Activated T-helper 1 cell treated with anti-CD3 and anti-CD28 coated beads, Interleukin-12 subunit alpha, Interleukin-12 subunit beta, Interleukin-2, Interleukin-4 antibody, amounts not matched to agents 30 ng/mL and 10 ng/mL and 1 ng/mL, durations not matched to agents 14 hours and 24 hours and 36 hours (primary cell): ENCODE results near the gene RBM39. TPM values are rescaled to one million over a fixed set of nuclear protein-coding genes. Genes with fewer than 3 reads are reported as not detected.
"Not testable (repeated sequence)": the region's sequence is repeated elsewhere in the genome, so short reads cannot be mapped to it uniquely, and the experiment has no call there.

ENCODE experiments used
- DNase-seq: peaks from one replicate; pipeline ENCODE4 v3.0.0; 2021; ENCODE audit warnings: low spot score
- H3K27ac Mint-ChIP-seq: one replicate; pipeline ENCODE4 v1.8.0; 2021; ENCODE audit warnings: mild to moderate bottlenecking, mixed read lengths
- H3K27me3 Mint-ChIP-seq: one replicate; pipeline ENCODE4 v1.8.0; 2022; ENCODE audit warnings: mild to moderate bottlenecking, moderate library complexity, mixed read lengths; ENCODE audit not compliant: insufficient read depth
- H3K36me3 Mint-ChIP-seq: one replicate; pipeline ENCODE4 v1.8.0; 2021; ENCODE audit warnings: low read depth, mixed read lengths
- H3K4me1 Mint-ChIP-seq: one replicate; pipeline ENCODE4 v1.8.0; 2021; ENCODE audit warnings: low read depth, mixed read lengths
- H3K4me3 Mint-ChIP-seq: one replicate; pipeline ENCODE4 v1.8.0; 2021; ENCODE audit warnings: mild to moderate bottlenecking, moderate library complexity, mixed read lengths
- H3K9me3 Mint-ChIP-seq: one replicate; pipeline ENCODE4 v1.8.0; 2021; ENCODE audit warnings: mixed read lengths
- intact Hi-C: fragments of 100-400 bp; cut with micrococcal nuclease; formaldehyde crosslinking; loops from one replicate; pipeline ENCODE4 v1.15.1; 2024
- total RNA-seq: library from RNA; stranded (reverse); gene quantifications from 2 replicates; pipeline ENCODE4 v1.2.3, GENCODE V29; 2022

Gene RBM39
- total RNA-seq, 1 donor from 2014 or later, result 349 TPM

DNA sequence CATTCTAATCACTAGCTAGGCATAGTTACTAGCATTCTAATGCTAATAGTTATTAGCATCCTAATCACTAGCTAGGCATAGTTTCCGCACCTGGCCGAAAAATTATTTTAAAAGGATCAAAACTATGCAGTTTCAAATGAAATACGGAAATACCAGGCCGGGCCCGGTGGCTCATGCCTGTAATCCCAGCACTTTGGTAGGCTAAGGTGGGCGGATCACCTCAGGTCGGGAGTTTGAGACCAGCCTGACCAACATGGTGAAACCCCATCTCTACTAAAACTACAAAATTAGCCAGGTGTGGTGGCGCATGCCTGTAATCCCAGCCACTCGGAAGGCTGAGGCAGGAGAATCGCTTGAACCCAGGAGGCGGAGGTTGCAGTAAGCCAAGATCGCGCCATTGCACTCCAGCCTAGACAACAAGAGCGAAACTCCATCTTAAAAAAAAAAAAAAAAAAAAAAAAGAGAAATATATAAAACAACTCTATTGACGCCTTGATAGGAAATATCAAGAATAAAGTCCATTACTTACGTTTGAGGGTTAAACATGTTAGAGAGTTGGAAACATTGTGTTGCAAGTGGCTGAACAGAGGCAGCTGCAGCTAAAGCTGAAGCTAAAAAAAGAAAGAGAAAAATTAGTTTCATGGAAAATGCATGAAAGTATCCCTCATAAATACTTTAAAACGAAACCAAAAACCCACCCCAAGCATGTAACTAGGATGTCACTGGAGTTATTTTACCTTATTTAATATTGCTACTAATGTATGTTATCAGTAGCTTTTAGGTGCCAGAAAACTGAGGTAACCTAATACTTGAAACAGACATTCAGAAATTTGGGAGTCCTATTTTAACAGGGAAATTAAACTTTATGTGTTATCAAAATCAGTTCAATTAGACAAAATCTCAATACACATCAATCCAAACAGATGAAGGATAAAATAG is 35.2 kb downstream of the RBM39 start:
- Mint-ChIP-seq H3K4me1 (peaks cover 19% of the 10 kb centered on the region), H3K36me3 (peaks cover 63% of the 10 kb centered on the region)
- DNase-seq, H3K27me3 Mint-ChIP-seq, H3K4me3 Mint-ChIP-seq, H3K27ac Mint-ChIP-seq, H3K9me3 Mint-ChIP-seq, intact Hi-C loops: not testable (repeated sequence)

DNA sequence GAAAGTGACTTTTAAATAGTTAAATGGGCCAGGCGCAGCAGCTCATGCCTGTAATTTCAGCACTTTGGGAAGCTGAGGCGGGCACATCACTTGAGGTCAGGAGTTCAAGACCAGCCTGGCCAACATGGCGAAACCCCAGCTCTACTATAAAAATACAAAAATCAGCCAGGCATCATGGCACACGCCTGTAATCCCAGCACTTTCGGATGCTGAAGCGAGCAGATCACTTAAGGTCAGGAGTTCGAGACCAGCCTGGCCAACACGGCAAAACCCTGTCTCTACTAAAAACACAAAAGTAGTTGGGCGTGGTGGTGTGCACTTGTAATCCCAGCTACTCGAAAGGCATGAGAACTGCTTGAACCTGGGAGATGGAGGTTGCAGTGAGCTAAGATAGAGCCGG is 36.2 kb downstream of the RBM39 start:
- intact Hi-C loops, H3K27me3 Mint-ChIP-seq: not testable (repeated sequence)
- peaks cover 55% of the 10 kb centered on the region for H3K36me3 Mint-ChIP-seq

GRCh38 chr20:35704514-35705261 is 37.4 kb downstream of the RBM39 start:
- H3K4me1 Mint-ChIP-seq, result peaks cover 20% of the 10 kb centered on the region
- intact Hi-C loops, result no loop called here
- no peak for DNase-seq
- no peak overlapping the region for H3K4me3 Mint-ChIP-seq
- peak overlapping the region; percentile 23 for H3K27ac Mint-ChIP-seq
- no peaks in the 10 kb centered on the region for H3K9me3 Mint-ChIP-seq
- H3K27me3 Mint-ChIP-seq, result no peaks in the 10 kb centered on the region
- peaks cover 51% of the 10 kb centered on the region for H3K36me3 Mint-ChIP-seq

More for the DNA sequence above, 36.2 kb downstream of the RBM39 start:
- H3K27ac Mint-ChIP-seq, H3K9me3 Mint-ChIP-seq, DNase-seq, H3K4me3 Mint-ChIP-seq: not testable (repeated sequence)
- H3K4me1 Mint-ChIP-seq, result peaks cover 12% of the 10 kb centered on the region

DNA sequence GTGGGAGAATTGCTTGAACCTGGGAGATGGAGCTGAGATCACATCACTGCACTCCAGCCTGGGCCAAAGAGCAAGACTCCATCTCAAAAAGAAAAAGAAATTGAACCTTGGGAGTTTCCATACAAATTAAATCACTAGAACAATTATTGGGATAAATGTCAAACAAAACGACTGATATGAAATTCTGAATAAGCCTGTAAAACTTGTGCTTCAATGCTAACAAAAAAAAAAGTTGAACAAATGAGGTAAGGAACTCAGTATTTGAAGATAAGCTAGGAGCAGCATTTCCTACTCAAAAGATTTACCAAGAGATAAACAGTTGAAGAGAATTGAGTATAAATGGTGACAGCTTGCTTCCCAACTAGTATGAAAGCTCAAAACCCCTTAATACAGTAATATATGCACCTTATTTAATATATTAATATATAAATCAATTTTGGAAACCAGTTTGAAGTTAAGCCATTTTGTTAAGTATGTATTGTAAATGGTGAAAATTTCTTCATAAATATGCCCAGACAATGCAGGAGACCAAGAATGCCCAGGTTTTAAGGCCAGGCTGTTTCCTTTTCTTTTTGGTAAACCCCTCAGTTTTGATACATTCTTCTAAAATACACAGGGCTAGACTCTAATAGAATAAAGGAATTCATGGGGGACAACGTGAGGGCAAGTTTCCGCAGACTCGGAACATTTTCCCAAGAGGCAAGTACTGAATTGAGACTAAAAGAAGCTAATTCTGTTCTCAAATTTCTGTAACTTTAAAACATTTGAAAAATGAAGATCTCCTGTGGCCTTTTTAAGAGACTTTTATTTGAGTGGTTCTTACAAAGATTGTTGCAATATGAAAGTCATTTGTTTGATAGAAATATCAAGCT is 39.0 kb downstream of the RBM39 start:
- no peaks in the 10 kb centered on the region for H3K9me3 Mint-ChIP-seq
- H3K4me3 Mint-ChIP-seq, result no peak overlapping the region
- intact Hi-C loops, result no loop called here
- H3K4me1 Mint-ChIP-seq, result peaks cover 28% of the 10 kb centered on the region
- DNase-seq, result no peak
- H3K27me3 Mint-ChIP-seq, result no peaks in the 10 kb centered on the region
- peaks cover 51% of the 10 kb centered on the region for H3K36me3 Mint-ChIP-seq
- peak overlapping the region; percentile 58 for H3K27ac Mint-ChIP-seq

DNA sequence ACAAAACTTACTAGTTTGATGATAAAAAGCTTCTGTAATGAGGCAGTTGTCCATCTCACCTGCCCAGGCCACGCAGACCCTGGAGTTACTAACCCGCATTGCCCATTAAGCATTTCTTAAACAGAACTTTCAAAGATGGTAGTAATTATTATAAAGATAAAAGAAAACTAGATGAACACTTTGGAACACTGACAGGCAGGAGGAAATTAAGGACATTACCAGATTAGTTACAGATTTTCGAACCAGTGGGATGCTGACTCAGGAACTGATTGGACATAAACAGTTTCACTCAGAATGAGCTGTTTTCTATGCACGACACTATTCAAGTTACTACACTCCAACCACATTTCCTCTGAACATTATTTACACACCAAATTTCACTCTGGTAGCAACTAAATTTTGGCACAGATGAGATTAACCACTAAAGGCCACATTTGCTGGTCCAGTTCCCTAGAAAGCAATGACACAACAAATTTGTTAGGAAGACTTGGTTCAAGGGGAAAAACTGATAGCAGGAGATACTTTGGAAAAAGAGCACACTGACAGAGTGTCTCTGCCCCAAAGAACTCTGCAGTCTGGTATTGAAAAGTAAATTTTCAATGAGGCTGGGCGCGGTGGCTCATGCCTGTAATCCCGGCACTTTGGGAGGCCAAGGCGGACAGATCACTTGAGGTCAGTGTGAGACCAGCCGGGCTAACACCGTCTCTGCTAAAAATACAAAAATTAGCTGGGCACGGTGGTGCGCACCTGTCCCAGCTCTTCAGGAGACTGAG is 39.8 kb downstream of the RBM39 start:
- peaks cover 36% of the 10 kb centered on the region for H3K4me1 Mint-ChIP-seq
- no peaks in the 10 kb centered on the region for H3K9me3 Mint-ChIP-seq
- H3K36me3 Mint-ChIP-seq, result peaks cover 59% of the 10 kb centered on the region
- H3K4me3 Mint-ChIP-seq, result no peak overlapping the region
- peak overlapping the region; percentile 58 for H3K27ac Mint-ChIP-seq
- intact Hi-C loops, result no loop called here
- DNase-seq, result no peak
- no peaks in the 10 kb centered on the region for H3K27me3 Mint-ChIP-seq

DNA sequence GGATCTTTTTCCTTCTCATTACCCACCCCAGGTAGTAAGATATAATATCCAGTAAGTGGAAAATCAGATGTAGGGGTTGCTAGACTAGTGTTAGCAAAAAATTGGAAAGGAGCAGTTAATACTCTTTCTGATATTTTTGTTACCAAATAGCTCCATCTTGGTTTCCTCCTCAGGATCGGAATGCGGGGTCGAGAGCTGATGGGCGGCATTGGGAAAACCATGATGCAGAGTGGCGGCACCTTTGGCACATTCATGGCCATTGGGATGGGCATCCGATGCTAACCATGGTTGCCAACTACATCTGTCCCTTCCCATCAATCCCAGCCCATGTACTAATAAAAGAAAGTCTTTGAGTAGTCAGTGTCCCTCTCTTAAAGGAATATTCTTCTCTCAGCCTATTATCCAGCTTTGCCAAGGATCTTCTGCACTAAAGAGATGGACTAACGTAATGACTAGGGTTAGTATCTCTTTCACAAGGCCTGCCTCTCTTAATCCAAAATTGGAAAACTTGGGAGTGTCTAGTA is 41.4 kb downstream of the RBM39 start:
- no peak for DNase-seq
- Mint-ChIP-seq H3K9me3 (no peaks in the 10 kb centered on the region), H3K27me3 (no peaks in the 10 kb centered on the region), H3K4me3 (peak overlapping the region; percentile 92), H3K4me1 (peaks cover 38% of the 10 kb centered on the region), H3K36me3 (peaks cover 49% of the 10 kb centered on the region), H3K27ac (peak overlapping the region; percentile 94)
- intact Hi-C loops, result no loop called here

DNA sequence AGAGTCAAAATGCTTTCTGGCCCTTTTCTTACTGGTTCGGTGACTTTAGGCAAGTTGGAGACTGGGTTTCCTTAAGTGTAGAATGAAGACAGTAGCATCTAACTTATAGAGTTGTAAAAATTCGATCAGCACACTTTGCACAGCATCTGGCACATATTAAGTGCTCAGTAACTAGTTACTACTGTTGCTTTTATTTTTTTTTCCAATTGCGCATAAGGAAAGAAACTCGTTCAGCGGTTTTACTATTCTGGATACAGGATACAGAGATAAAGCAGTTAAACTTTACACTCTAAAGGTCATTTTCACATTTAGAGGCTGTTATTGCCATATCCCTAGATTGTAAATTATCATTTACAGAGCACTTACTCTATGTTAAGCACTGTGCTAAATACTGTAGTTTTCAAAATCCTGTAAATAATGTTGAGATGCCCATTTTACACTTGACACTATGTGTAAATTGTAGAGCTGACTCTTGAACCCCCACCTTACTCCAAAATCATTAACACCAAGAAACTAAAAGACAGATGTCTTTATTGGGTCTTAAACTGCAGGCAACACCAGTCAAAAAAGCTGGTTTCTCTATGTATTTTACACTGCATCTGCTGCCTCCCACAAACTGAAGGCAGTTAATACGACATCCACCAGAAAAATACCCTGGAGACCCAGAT is 42.0 kb downstream of the RBM39 start:
- peaks cover 38% of the 10 kb centered on the region for H3K4me1 Mint-ChIP-seq
- intact Hi-C loops, result loop anchor here (1.0 to 5.0 kb wide), 9 partner anchors 13 to 254 kb away; partner anchors contain the start of genes CPNE1, ERGIC3, PHF20 and RBM12

GRCh38 chr20:35699127-35699956 is 42.7 kb downstream of the RBM39 start, which contains the start of the genes NFS1 and ROMO1:
Gene NFS1, minus strand, starts transcription at chr20:35699352. Its CDS starts 64 bp downstream, at chr20:35699288.
Gene ROMO1, plus strand, starts transcription at chr20:35699405. Its CDS starts 228 bp downstream, at chr20:35699633.
- Mint-ChIP-seq H3K9me3 (no peaks in the 10 kb centered on the region), H3K36me3 (peaks cover 43% of the 10 kb centered on the region), H3K4me1 (peaks cover 38% of the 10 kb centered on the region), H3K4me3 (peak within 1 kb of the TSS; percentile 92), H3K27ac (peak within 1 kb of the TSS; percentile 94), H3K27me3 (no peaks in the 10 kb centered on the region)
- intact Hi-C loops, result loop anchor here (1.0 to 5.0 kb wide), 9 partner anchors 13 to 255 kb away; partner anchors contain the start of genes CPNE1, ERGIC3, PHF20 and RBM12
- DNase-seq, result peak; percentile 80

More for the DNA sequence above, 42.0 kb downstream of the RBM39 start:
- DNase-seq, result no peak
- no peaks in the 10 kb centered on the region for H3K27me3 Mint-ChIP-seq
- H3K27ac Mint-ChIP-seq, result peak overlapping the region; percentile 94
- H3K4me3 Mint-ChIP-seq, result peak overlapping the region; percentile 92
- H3K9me3 Mint-ChIP-seq, result no peaks in the 10 kb centered on the region
- peaks cover 49% of the 10 kb centered on the region for H3K36me3 Mint-ChIP-seq

- Mint-ChIP-seq H3K4me1 (peaks cover 33% of the 10 kb centered on the region), H3K36me3 (peaks cover 34% of the 10 kb centered on the region), H3K4me3 (peak overlapping the region; percentile 92), H3K27ac (peak overlapping the region; percentile 86), H3K9me3 (no peaks in the 10 kb centered on the region), H3K27me3 (no peaks in the 10 kb centered on the region)
- DNase-seq, result no peak
- intact Hi-C loops, result loop anchor here (1.0 to 5.0 kb wide), 10 partner anchors 14 to 256 kb away; partner anchors contain the start of genes CPNE1, ERGIC3, PHF20 and RBM12
Observed at GRCh38 chr20:35698298-35699126, 43.5 kb downstream of the RBM39 start.
